Stomach (tissue), 4 donors: ENCODE data around the gene SPATA33.

Experiments
- CTCF ChIP-seq, 7 experiments: fragments of 450-650 bp in 4 of 7; fragments of 200-600 bp in 3 of 7; sonication (generic) in 3 of 7; IDR thresholded peaks; one replicate each; pipeline ENCODE4 v1.5.1; 2016 to 2019; ENCODE audit warnings: antibody characterized with exemption in 7 of 7, control low read depth in 2 of 7, mild to moderate bottlenecking in 1 of 7
- EP300 ChIP-seq: sonication (generic); formaldehyde crosslinking; IDR thresholded peaks from one replicate; pipeline ENCODE4 v1.6.1; 2017; ENCODE audit warnings: antibody characterized with exemption
- POLR2A ChIP-seq, 4 donors: fragments of 450-650 bp; IDR thresholded peaks; one replicate each; pipeline ENCODE4 v1.6.1; 2016; ENCODE audit warnings: antibody characterized with exemption in 4 of 4, control low read depth in 2 of 4, mild to moderate bottlenecking in 1 of 4, moderate library complexity in 1 of 4
- POLR2AphosphoS5 ChIP-seq, 3 donors: sonication (generic); formaldehyde crosslinking; IDR thresholded peaks; one replicate each; pipeline ENCODE4 v1.6.1; 2016; ENCODE audit warnings: antibody characterized with exemption in 3 of 3

DNA sequence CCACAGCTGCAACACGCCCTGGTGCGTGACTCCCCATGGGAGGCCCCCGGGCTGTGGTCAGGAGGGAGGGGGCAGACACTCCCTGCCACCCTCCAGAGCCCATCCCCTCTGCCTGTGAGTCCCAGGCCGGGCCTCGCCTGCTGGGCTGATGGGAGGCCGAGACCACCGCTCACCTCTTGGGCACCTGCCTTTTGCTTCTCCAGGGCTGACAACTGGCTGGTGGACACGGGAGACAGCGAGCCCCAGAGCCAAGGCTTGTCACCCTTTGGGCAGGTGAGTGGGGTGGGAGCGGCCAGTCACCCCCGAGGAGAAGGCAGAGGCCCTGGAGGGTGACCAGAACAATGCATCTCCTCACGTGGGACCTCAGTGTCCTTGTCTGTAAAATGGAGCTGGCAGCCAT, 21.0 kb upstream of the SPATA33 start:
- TF ChIP-seq CTCF (IDR thresholded peaks at IDR 0.05) (no peak), POLR2A (IDR thresholded peaks at IDR 0.05) (no peak), POLR2AphosphoS5 (IDR thresholded peaks at IDR 0.05) (no peak), EP300 (no peak)
